H9 (cell line): ENCODE data around the gene DLG2. TPM values are rescaled to one million over a fixed set of nuclear protein-coding genes. Genes with fewer than 3 reads are reported as not detected.

Experiments
- DNase-seq: peaks from one replicate; pipeline ENCODE4 v3.0.0-alpha.2; 2017
- H2AFZ ChIP-seq: one replicate; pipeline ENCODE4 v1.6.1; 2013; ENCODE audit warnings: mild to moderate bottlenecking, low read length, control low read depth, moderate library complexity
- H2AK5ac ChIP-seq: 2 replicates; pipeline ENCODE4 v1.6.1; 2013; ENCODE audit warnings: low read length, control low read depth, mixed read lengths; ENCODE audit not compliant: insufficient read length
- H2BK120ac ChIP-seq: one replicate; pipeline ENCODE4 v1.6.1; 2013; ENCODE audit warnings: low read depth, mild to moderate bottlenecking, low read length, control low read depth, inconsistent platforms; ENCODE audit not compliant: poor library complexity, severe bottlenecking
- H2BK12ac ChIP-seq: 2 replicates; pipeline ENCODE4 v1.6.1; 2013; ENCODE audit warnings: low read length, control low read depth, mixed read lengths, low read depth; ENCODE audit not compliant: insufficient read length
- H2BK15ac ChIP-seq: 2 replicates; pipeline ENCODE4 v1.6.1; 2013; ENCODE audit warnings: low read depth, low read length, control low read depth
- H2BK20ac ChIP-seq: one replicate; pipeline ENCODE4 v1.6.1; 2013; ENCODE audit warnings: low read depth, mild to moderate bottlenecking, low read length, control low read depth, inconsistent platforms; ENCODE audit not compliant: poor library complexity, severe bottlenecking
- H2BK5ac ChIP-seq: 2 replicates; pipeline ENCODE4 v1.6.1; 2013; ENCODE audit warnings: low read length, control low read depth, mixed read lengths; ENCODE audit not compliant: insufficient read length
- H3K14ac ChIP-seq: 2 replicates; pipeline ENCODE4 v1.6.1; 2013; ENCODE audit warnings: low read length, control low read depth; ENCODE audit not compliant: insufficient read depth
- H3K18ac ChIP-seq: 2 replicates; pipeline ENCODE4 v1.6.1; 2013; ENCODE audit warnings: low read depth, mild to moderate bottlenecking, mixed read lengths, low read length, control low read depth; ENCODE audit not compliant: insufficient read length
- H3K23ac ChIP-seq: 2 replicates; pipeline ENCODE4 v1.6.1; 2013; ENCODE audit warnings: low read length, control low read depth, mixed read lengths, low read depth; ENCODE audit not compliant: insufficient read length
- H3K23me2 ChIP-seq: 2 replicates; pipeline ENCODE4 v1.6.1; 2013; ENCODE audit warnings: low read depth, mild to moderate bottlenecking, mixed read lengths, low read length, control low read depth; ENCODE audit not compliant: insufficient read length, poor library complexity, severe bottlenecking
- H3K27ac ChIP-seq: 2 replicates; pipeline ENCODE4 v1.5.1; 2013; ENCODE audit warnings: low read length, control low read depth, mixed read lengths, low read depth; ENCODE audit not compliant: insufficient read length
- H3K27me3 ChIP-seq: 2 replicates; pipeline ENCODE4 v1.6.1; 2013; ENCODE audit warnings: low read length, control low read depth, inconsistent platforms; ENCODE audit not compliant: insufficient read depth
- H3K4ac ChIP-seq: 2 replicates; pipeline ENCODE4 v1.6.1; 2013; ENCODE audit warnings: low read depth, mild to moderate bottlenecking, control low read depth, inconsistent platforms, low read length, moderate library complexity
- H3K4me1 ChIP-seq: 2 replicates; pipeline ENCODE4 v1.6.1; 2013; ENCODE audit warnings: low read length, control low read depth, inconsistent platforms; ENCODE audit not compliant: insufficient read depth
- H3K4me2 ChIP-seq: 2 replicates; pipeline ENCODE4 v1.6.1; 2013; ENCODE audit warnings: low read length, control low read depth, mixed read lengths; ENCODE audit not compliant: insufficient read length, insufficient read depth
- H3K56ac ChIP-seq: 2 replicates; pipeline ENCODE4 v1.6.1; 2013; ENCODE audit warnings: low read depth, mild to moderate bottlenecking, mixed read lengths, low read length, control low read depth; ENCODE audit not compliant: insufficient read length
- H3K79me1 ChIP-seq: 2 replicates; pipeline ENCODE4 v1.6.1; 2013; ENCODE audit warnings: low read depth, mild to moderate bottlenecking, moderate library complexity, low read length, control low read depth, inconsistent platforms; ENCODE audit not compliant: insufficient read depth, poor library complexity, severe bottlenecking
- H3K79me2 ChIP-seq: 2 replicates; pipeline ENCODE4 v1.6.1; 2013; ENCODE audit warnings: low read length, control low read depth, inconsistent platforms; ENCODE audit not compliant: insufficient read depth
- H3K9ac ChIP-seq: 2 replicates; pipeline ENCODE4 v1.6.1; 2013; ENCODE audit warnings: low read length, control low read depth, mixed read lengths; ENCODE audit not compliant: insufficient read length; ENCODE audit errors: extremely low read depth
- H3K9me3 ChIP-seq: one replicate; pipeline ENCODE4 v1.6.1; 2013; ENCODE audit warnings: low read depth, low read length, inconsistent platforms; ENCODE audit not compliant: control insufficient read depth
- H3T11ph ChIP-seq: one replicate; pipeline ENCODE4 v1.6.1; 2013; ENCODE audit warnings: mild to moderate bottlenecking, low read length, control low read depth, inconsistent platforms
- H4K20me1 ChIP-seq: one replicate; pipeline ENCODE4 v1.6.1; 2013; ENCODE audit not compliant: control insufficient read depth, insufficient read length, insufficient read depth
- H4K5ac ChIP-seq: 2 replicates; pipeline ENCODE4 v1.6.1; 2013; ENCODE audit warnings: low read depth, mild to moderate bottlenecking, mixed read lengths, low read length, control low read depth; ENCODE audit not compliant: insufficient read length
- H4K8ac ChIP-seq: replicated peaks from 2 replicates; pipeline ENCODE4 v1.6.1; 2013; ENCODE audit warnings: low read length, control low read depth, mixed read lengths, low read depth; ENCODE audit not compliant: insufficient read length
- H4K91ac ChIP-seq: 2 replicates; pipeline ENCODE4 v1.6.1; 2013; ENCODE audit warnings: low read depth, mild to moderate bottlenecking, moderate library complexity, mixed read lengths, low read length, control low read depth; ENCODE audit not compliant: insufficient read length
- H3K27ac Mint-ChIP-seq, 3 experiments: 2 replicates in 2 of 3; 3 replicates in 1 of 3; pipeline ENCODE4 v1.8.0; 2020 to 2021; ENCODE audit warnings: mixed read lengths in 3 of 3, mild to moderate bottlenecking in 1 of 3, moderate library complexity in 1 of 3
- H3K27me3 Mint-ChIP-seq: 2 replicates; pipeline ENCODE4 v1.8.0; 2021; ENCODE audit warnings: low read depth, mild to moderate bottlenecking, moderate library complexity, mixed read lengths
- H3K36me3 Mint-ChIP-seq, 3 experiments: 2 replicates in 2 of 3; 3 replicates in 1 of 3; pipeline ENCODE4 v1.8.0; 2020 to 2021; ENCODE audit warnings: low read depth in 3 of 3, mixed read lengths in 3 of 3; ENCODE audit not compliant: insufficient read depth in 1 of 3
- H3K4me1 Mint-ChIP-seq, 2 experiments: 2 replicates each; pipeline ENCODE4 v1.8.0; 2020; ENCODE audit warnings: mixed read lengths in 2 of 2
- H3K4me3 Mint-ChIP-seq, 2 experiments: 2 replicates in 1 of 2; 3 replicates in 1 of 2; pipeline ENCODE4 v1.8.0; 2020 to 2021; ENCODE audit warnings: mild to moderate bottlenecking in 2 of 2, mixed read lengths in 2 of 2, moderate library complexity in 1 of 2
- H3K9me3 Mint-ChIP-seq, 2 experiments: 2 replicates in 1 of 2; 3 replicates in 1 of 2; pipeline ENCODE4 v1.8.0; 2020; ENCODE audit warnings: mild to moderate bottlenecking in 2 of 2, mixed read lengths in 2 of 2, moderate library complexity in 1 of 2
- WGBS: extraction: QIAGEN DNeasy Blood & Tissue Kit; methylation state at CpG from one replicate; pipeline ENCODE4 v1.1.7; 2013; ENCODE audit warnings: missing lambda C conversion rate, low lambda C conversion rate, mixed read lengths; ENCODE audit not compliant: insufficient read length; ENCODE audit errors: extremely low coverage; 5-methylcytosine and 5-hydroxymethylcytosine counted together
- total RNA-seq: library from RNA; stranded (reverse); gene quantifications from 2 replicates; pipeline ENCODE4 v1.2.1, GENCODE V29; 2021
- TF ChIP-seq, protein P1 (sequence below): fragments of 200-600 bp; sonication (generic); conservative IDR thresholded peaks from 3 replicates; pipeline ENCODE4 v1.8.0; 2021; ENCODE audit warnings: antibody characterized with exemption, mild to moderate bottlenecking

DLG2 gene
- total RNA-seq, 1 experiment from 2014 or later = 8.0 TPM

DNA sequence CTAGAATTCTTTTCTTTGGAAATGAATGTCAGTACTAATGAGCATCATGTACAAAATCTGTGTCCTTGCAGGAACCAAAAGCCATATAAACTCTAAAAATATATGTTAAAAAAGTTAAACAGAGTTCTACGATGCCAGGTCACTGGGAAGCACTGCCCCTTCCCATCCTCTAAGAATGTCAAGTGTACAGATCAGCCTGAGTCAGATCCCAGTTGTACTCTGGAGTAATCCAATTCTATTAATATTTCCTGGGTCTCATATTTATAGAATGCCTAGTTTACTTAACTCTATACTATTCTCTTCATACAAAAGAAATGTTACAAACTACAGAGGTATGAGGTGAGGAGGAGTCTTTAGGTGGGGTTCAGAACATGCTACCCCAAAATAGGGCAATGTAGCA lies 460.1 kb downstream of the DLG2 start:
- Histone ChIP-seq H4K5ac (no peak overlapping the region), H2BK15ac (no peak overlapping the region), H4K20me1 (no peaks in the 10 kb centered on the region), H2BK20ac (no peak overlapping the region), H3K18ac (no peak overlapping the region), H3K23ac (no peak overlapping the region), H2BK120ac (no peak overlapping the region), H2BK12ac (no peak overlapping the region), H3T11ph (no peak overlapping the region), H3K4me1 (peaks cover 6% of the 10 kb centered on the region; the same call in 1 of the 2 replicates), H3K56ac (no peak overlapping the region), H3K79me2 (no peaks in the 10 kb centered on the region), H3K14ac (no peak overlapping the region), H3K79me1 (no peaks in the 10 kb centered on the region), H3K27ac (no peak overlapping the region), H3K27me3 (no peaks in the 10 kb centered on the region), H4K91ac (no peak overlapping the region), H3K23me2 (no peaks in the 10 kb centered on the region), H2BK5ac (no peak overlapping the region), H4K8ac (no peak overlapping the region), H2AFZ (no peak overlapping the region), H3K4me2 (no peak overlapping the region), H3K4ac (no peak overlapping the region), H3K9ac (no peak overlapping the region), H3K9me3 (no peaks in the 10 kb centered on the region), H2AK5ac (no peak overlapping the region)
- no peak overlapping the region for H3K4me3 Mint-ChIP-seq
- WGBS = no CpG with 5 or more reads among the region's 1 CpG
- peak overlapping the region in 2 of 3 experiments; percentile 79 to 88; a peak in 3 of 7 replicates for H3K27ac Mint-ChIP-seq
- no peak for DNase-seq
- TF ChIP-seq, protein P1, sequence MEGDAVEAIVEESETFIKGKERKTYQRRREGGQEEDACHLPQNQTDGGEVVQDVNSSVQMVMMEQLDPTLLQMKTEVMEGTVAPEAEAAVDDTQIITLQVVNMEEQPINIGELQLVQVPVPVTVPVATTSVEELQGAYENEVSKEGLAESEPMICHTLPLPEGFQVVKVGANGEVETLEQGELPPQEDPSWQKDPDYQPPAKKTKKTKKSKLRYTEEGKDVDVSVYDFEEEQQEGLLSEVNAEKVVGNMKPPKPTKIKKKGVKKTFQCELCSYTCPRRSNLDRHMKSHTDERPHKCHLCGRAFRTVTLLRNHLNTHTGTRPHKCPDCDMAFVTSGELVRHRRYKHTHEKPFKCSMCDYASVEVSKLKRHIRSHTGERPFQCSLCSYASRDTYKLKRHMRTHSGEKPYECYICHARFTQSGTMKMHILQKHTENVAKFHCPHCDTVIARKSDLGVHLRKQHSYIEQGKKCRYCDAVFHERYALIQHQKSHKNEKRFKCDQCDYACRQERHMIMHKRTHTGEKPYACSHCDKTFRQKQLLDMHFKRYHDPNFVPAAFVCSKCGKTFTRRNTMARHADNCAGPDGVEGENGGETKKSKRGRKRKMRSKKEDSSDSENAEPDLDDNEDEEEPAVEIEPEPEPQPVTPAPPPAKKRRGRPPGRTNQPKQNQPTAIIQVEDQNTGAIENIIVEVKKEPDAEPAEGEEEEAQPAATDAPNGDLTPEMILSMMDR = no peak
- H3K9me3 Mint-ChIP-seq = peaks cover 0 to 2% of the 10 kb centered on the region in 2 experiments; a peak in 1 of 5 replicates
- H3K4me1 Mint-ChIP-seq = peaks cover 36 to 40% of the 10 kb centered on the region in 2 experiments
- peaks cover 0 to 6% (median 0%) of the 10 kb centered on the region in 3 experiments; a peak in 3 of 7 replicates for H3K36me3 Mint-ChIP-seq
- no peaks in the 10 kb centered on the region for H3K27me3 Mint-ChIP-seq
